ENCODE data around the gene RNF182.

GRCh38 chr6:13989496-13990144 is 64.9 kb downstream of the RNF182 start:
- TF ChIP-seq CTCF (IDR thresholded peaks at IDR 0.05): no peak
- TF ChIP-seq EP300 (IDR thresholded peaks at IDR 0.05): no peak

All from A549 (cell line).